GM12873 (cell line): ENCODE results near the gene ERGIC1.

ENCODE experiments used
- TF ChIP-seq, protein P1 (sequence below): IDR thresholded peaks from 2 replicates; pipeline ENCODE4 v1.5.1; 2012; ENCODE audit warnings: low read depth, mild to moderate bottlenecking, moderate library complexity, low read length, control low read depth; ENCODE audit not compliant: insufficient read depth; ENCODE audit errors: missing control alignments

ERGIC1 gene

DNA sequence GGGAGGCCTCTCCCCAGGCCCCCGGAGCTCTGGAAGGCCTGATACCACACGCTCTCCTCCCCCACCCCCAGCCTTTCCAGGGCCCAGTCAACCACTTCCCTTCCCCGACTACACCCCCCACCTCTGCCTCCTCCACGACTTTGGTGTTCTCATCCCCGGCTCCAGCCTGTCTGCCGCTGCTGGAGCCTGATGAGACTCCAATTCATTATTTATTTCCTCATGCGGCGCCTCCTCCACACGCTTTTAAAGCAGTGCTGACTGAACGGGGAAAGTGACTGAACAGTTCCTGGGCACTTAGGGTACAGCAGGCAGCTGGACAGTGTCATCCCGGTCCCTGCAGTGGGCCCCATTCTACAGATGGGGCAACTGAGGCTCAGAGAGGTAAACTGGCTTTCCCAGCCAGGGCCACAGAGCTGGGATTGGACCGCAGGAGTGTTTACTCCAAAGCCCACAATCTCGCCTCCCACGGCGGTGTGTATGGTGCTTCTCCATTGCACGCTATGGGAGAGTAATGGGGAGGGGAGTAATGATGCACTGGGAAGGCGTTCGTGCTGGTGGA, 109.3 kb downstream of the ERGIC1 start:
- TF ChIP-seq, protein P1, sequence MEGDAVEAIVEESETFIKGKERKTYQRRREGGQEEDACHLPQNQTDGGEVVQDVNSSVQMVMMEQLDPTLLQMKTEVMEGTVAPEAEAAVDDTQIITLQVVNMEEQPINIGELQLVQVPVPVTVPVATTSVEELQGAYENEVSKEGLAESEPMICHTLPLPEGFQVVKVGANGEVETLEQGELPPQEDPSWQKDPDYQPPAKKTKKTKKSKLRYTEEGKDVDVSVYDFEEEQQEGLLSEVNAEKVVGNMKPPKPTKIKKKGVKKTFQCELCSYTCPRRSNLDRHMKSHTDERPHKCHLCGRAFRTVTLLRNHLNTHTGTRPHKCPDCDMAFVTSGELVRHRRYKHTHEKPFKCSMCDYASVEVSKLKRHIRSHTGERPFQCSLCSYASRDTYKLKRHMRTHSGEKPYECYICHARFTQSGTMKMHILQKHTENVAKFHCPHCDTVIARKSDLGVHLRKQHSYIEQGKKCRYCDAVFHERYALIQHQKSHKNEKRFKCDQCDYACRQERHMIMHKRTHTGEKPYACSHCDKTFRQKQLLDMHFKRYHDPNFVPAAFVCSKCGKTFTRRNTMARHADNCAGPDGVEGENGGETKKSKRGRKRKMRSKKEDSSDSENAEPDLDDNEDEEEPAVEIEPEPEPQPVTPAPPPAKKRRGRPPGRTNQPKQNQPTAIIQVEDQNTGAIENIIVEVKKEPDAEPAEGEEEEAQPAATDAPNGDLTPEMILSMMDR: no peak

DNA sequence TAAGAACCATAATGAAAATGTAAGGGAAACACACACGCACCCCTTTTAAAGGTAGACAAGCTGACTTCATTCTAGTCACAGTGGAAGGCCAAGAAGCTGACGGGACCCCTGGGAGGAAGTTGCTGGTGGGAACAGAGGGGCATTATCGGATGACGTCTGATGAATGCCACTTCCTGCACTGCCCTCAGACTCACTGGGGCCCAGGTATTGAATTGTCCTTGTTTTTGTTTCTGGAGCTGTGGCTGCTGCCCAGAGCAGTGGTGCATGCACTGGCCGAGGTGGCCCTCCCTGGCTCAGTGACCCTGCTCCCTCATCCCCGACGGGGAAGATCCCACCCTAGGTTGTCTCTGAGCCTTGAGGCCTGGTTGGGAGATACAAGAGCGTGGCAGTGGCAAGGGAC, 109.9 kb downstream of the ERGIC1 start:
- TF ChIP-seq, protein P1: no peak

DNA sequence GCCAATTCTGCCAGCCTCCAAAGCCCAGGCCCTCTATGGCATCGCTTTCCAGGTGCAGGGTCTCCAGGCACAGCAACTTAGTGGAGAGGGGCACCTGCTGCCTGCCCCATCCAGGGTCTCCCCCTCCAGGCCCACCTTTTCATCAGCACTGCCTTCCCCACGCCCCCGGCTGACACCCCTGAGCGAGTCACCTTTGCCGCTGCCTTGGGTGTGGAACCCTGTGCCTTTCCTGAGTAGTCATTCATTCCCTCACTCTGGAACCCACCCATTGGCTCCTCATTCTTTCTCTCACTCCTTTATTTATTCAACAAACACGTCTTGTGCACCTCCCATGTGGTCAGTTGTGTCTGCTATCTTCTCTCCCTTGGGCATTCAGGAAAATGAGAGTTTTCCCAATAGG, 110.7 kb downstream of the ERGIC1 start:
- TF ChIP-seq, protein P1: no peak

DNA sequence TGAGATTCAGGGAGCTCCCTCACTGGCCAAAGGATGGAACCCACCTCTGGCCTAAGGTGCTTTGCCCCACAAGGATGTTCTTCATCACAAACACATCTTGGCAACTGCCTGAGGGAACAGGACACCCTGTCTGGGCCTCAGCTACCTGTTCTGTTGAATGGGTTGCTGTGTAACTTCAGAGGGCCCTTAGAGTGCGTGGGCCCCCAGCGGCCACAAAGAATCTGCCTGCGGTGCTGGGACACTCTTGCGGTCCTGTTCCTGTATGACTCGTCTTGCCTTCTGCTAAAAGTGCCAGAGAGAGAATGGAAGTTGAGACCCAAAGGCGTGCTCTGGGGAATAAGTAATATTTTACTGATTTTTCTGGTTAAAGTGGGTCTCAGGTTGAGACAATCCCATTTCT, 111.1 kb downstream of the ERGIC1 start:
- TF ChIP-seq, protein P1: no peak

DNA sequence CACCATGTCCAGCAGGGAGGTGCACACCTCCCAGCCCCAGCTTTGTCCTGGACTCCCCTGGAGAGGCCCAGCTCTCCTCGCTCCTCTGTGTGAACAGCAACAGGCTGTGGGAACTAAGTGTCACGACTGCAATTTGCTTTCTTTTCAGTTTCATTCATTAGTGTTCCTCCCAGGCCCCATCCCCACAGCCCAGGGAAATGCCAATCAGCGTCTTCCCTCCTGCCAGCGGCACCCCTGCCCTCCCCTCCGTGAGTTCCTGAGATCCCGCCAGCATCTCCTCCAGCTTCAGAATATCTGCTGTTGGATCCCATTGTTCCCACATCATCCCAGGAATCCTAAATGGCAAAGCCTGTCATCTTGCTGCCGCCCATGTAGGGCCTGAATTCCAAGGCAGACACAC, 112.1 kb downstream of the ERGIC1 start:
- TF ChIP-seq, protein P1: no peak

DNA sequence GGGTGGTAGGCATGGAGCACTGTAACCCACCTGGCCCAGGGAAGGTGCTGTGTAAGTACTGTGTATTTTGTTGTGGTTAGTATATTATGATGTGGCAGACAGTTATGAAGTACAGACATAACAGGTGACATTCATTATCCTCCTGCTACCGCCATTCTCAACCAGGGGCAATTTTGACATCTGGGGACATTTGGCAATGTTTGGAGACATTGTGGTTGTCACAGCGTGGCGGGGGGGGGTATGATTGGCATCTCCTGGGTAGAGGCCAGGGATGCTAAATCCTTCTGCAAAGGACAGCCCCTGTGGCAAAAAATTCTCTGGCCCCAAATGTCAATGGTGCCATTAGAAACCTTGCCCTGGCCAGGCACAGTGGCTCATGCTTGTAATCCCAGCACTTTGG, 115.4 kb downstream of the ERGIC1 start:
- TF ChIP-seq, protein P1: no peak

DNA sequence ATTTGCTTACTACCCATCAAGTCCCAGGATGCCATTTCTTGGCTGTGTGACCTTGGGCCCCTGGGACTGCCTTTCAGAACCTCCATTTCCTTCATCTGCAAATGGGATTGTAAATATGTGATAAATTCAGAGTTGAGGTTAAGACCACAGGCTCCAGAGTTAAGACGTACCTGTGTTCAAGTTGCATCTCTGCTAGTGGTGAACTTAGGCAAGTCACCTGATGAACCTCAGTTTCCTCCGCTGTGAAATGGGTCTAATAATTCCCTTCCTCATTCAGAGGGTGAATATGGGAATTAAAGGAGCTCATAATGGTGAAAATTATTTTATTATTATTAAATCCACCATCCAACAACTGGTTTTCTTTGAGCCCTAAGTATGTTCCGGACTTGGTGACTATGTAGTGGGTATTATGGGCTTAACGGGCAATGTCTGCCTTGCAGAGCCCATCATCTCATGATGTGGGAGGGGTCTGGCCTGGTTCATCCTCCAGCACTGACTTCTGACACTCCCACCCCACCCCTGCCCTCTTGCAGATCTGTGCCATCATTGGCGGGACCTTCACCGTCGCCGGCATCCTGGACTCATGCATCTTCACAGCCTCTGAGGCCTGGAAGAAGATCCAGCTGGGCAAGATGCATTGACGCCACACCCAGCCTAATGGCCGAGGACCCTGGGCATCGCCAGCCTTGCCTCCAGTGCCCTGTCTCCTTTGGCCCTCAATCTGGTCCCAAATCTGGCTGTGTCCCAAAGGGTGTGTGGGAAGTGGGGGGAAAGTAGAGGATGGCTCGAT, 116.3 kb downstream of the ERGIC1 start:
- TF ChIP-seq, protein P1: no peak
